ENCODE measurements around the gene PARD3.
A peak's percentile ranks its signal among the peaks of the same experiment; 100 is the strongest.
"Not testable (repeated sequence)": the region's sequence is repeated elsewhere in the genome, so short reads cannot be mapped to it uniquely, and the experiment has no call there.

The PARD3 gene

GRCh38 chr10:34444223-34445183 lies 370.6 kb downstream of the PARD3 start:
- DNase-seq, result no peak

- not testable (repeated sequence) for DNase-seq
Measured at GRCh38 chr10:34439386-34439785, 375.7 kb downstream of the PARD3 start.

GRCh38 chr10:34438741-34439140 lies 376.4 kb downstream of the PARD3 start:
- DNase-seq, result no peak

- DNase-seq, result peak; percentile 3
Measured at GRCh38 chr10:34437906-34438305, 377.2 kb downstream of the PARD3 start.

GRCh38 chr10:34434119-34434594 lies 380.9 kb downstream of the PARD3 start:
- DNase-seq, result no peak

- DNase-seq, result no peak
Measured at GRCh38 chr10:34433241-34434076, 381.6 kb downstream of the PARD3 start.

- DNase-seq, result no peak
Measured at GRCh38 chr10:34432589-34432988, 382.5 kb downstream of the PARD3 start.

- no peak for DNase-seq
Measured at GRCh38 chr10:34430685-34431084, 384.4 kb downstream of the PARD3 start.

- DNase-seq, result no peak
Measured at GRCh38 chr10:34428501-34428900, 386.6 kb downstream of the PARD3 start.

GRCh38 chr10:34427911-34428216 lies 387.2 kb downstream of the PARD3 start:
- DNase-seq, result no peak

- DNase-seq, result not testable (repeated sequence)
Measured at GRCh38 chr10:34427158-34427910, 387.8 kb downstream of the PARD3 start.

GRCh38 chr10:34426538-34427157 lies 388.4 kb downstream of the PARD3 start:
- DNase-seq, result not testable (repeated sequence)

- no peak for DNase-seq
Measured at GRCh38 chr10:34426041-34426440, 389.1 kb downstream of the PARD3 start.

- DNase-seq, result no peak
Measured at GRCh38 chr10:34423673-34424625, 391.1 kb downstream of the PARD3 start.

GRCh38 chr10:34420795-34421194 lies 394.3 kb downstream of the PARD3 start:
- DNase-seq, result no peak

- no peak for DNase-seq
Measured at GRCh38 chr10:34420273-34420672, 394.8 kb downstream of the PARD3 start.

GRCh38 chr10:34415039-34415438 lies 400.1 kb downstream of the PARD3 start:
- no peak for DNase-seq

- DNase-seq, result no peak
Measured at GRCh38 chr10:34413756-34414587, 401.1 kb downstream of the PARD3 start.

- no peak for DNase-seq
Measured at GRCh38 chr10:34413214-34413613, 401.9 kb downstream of the PARD3 start.

GRCh38 chr10:34408956-34409355 lies 406.1 kb downstream of the PARD3 start:
- no peak for DNase-seq

Data from SHP77 treated with DMSO at 0.1 percent for 48 hours (cell line).